CD4-positive, alpha-beta memory T cell (primary cell): Measurements from ENCODE around the gene ZBTB17. TPM values are rescaled to one million over a fixed set of nuclear protein-coding genes. Genes with fewer than 3 reads are reported as not detected.

ENCODE experiments used
- CTCF ChIA-PET: fragments of 350-600 bp; sonication (Branson Sonifier 250); formaldehyde crosslinking; loops from one replicate; lab custom pipeline; 2021; ENCODE audit warnings: inconsistent platforms; ENCODE audit not compliant: partially characterized antibody; lab: Charles Lee
- POLR2A ChIA-PET: fragments of 350-600 bp; sonication (Branson Sonifier 250); formaldehyde crosslinking; loops from one replicate; lab custom pipeline; 2021; ENCODE audit not compliant: partially characterized antibody; lab: Charles Lee
- DNase-seq, 5 donors: peaks; one replicate each; pipeline versions ENCODE4 v3.0.0 to v3.0.0-alpha.2; 2020 to 2022; ENCODE audit warnings: mixed read lengths in 1 of 5
- H3K27ac ChIP-seq: one replicate; pipeline ENCODE4 v1.7.0; 2013; ENCODE audit warnings: low read depth, low read length
- H3K27me3 ChIP-seq: 2 replicates; pipeline ENCODE4 v1.7.0; 2013; ENCODE audit warnings: mild to moderate bottlenecking, low read length, moderate library complexity; ENCODE audit not compliant: insufficient read depth
- H3K36me3 ChIP-seq: 2 replicates; pipeline ENCODE4 v1.7.0; 2013; ENCODE audit warnings: mild to moderate bottlenecking, low read length, moderate library complexity; ENCODE audit not compliant: insufficient read depth
- H3K4me1 ChIP-seq: 2 replicates; pipeline ENCODE4 v1.7.0; 2013; ENCODE audit warnings: mild to moderate bottlenecking, low read length, moderate library complexity; ENCODE audit not compliant: insufficient read depth
- H3K4me3 ChIP-seq, 2 donors: one replicate each; pipeline ENCODE4 v1.7.0; 2013; ENCODE audit warnings: low read length in 2 of 2, mild to moderate bottlenecking in 1 of 2
- H3K9me3 ChIP-seq, 2 donors: one replicate each; pipeline ENCODE4 v1.7.0; 2013; ENCODE audit warnings: low read length in 2 of 2, control low read depth in 1 of 2; ENCODE audit not compliant: control insufficient read depth in 1 of 2
- H3K27ac Mint-ChIP-seq, 7 donors: one replicate each; pipeline ENCODE4 v1.8.0; 2020 to 2021; ENCODE audit warnings: mixed read lengths in 7 of 7, mild to moderate bottlenecking in 6 of 7, inconsistent platforms in 3 of 7, moderate library complexity in 3 of 7
- H3K27me3 Mint-ChIP-seq, 2 donors: one replicate each; pipeline ENCODE4 v1.8.0; 2020 to 2021; ENCODE audit warnings: mixed read lengths in 2 of 2
- H3K36me3 Mint-ChIP-seq, 2 donors: one replicate each; pipeline ENCODE4 v1.8.0; 2020 to 2021; ENCODE audit warnings: mixed read lengths in 2 of 2, inconsistent platforms in 1 of 2, mild to moderate bottlenecking in 1 of 2
- H3K4me1 Mint-ChIP-seq, 4 donors: one replicate each; pipeline ENCODE4 v1.8.0; 2020 to 2021; ENCODE audit warnings: mixed read lengths in 4 of 4, mild to moderate bottlenecking in 1 of 4
- H3K4me3 Mint-ChIP-seq, 8 donors: one replicate each; pipeline ENCODE4 v1.8.0; 2020 to 2021; ENCODE audit warnings: mixed read lengths in 8 of 8, mild to moderate bottlenecking in 7 of 8, moderate library complexity in 6 of 8, inconsistent platforms in 3 of 8
- H3K9me3 Mint-ChIP-seq, 8 donors: one replicate each; pipeline ENCODE4 v1.8.0; 2020 to 2021; ENCODE audit warnings: mixed read lengths in 8 of 8, mild to moderate bottlenecking in 5 of 8, inconsistent platforms in 3 of 8, moderate library complexity in 1 of 8
- intact Hi-C: fragments of 100-400 bp; cut with micrococcal nuclease; formaldehyde crosslinking; loops from one replicate; pipeline ENCODE4 v1.15.1; 2023
- polyA plus RNA-seq, 2 donors: library from polyadenylated mRNA; unstranded; fragments of 300-500 nt; fragmentation: Illumina TruSeq; gene quantifications; one replicate each; pipeline ENCODE4 v1.2.3, GENCODE V29; 2021
- total RNA-seq, 2 experiments: library from RNA; stranded (reverse); gene quantifications; one replicate each; pipeline ENCODE4 v1.2.3, GENCODE V29; 2021

ZBTB17 gene
- total and polyA plus RNA-seq, 4 experiments from 2014 or later: 5.2 to 61.0 (median 38.4) TPM

DNA sequence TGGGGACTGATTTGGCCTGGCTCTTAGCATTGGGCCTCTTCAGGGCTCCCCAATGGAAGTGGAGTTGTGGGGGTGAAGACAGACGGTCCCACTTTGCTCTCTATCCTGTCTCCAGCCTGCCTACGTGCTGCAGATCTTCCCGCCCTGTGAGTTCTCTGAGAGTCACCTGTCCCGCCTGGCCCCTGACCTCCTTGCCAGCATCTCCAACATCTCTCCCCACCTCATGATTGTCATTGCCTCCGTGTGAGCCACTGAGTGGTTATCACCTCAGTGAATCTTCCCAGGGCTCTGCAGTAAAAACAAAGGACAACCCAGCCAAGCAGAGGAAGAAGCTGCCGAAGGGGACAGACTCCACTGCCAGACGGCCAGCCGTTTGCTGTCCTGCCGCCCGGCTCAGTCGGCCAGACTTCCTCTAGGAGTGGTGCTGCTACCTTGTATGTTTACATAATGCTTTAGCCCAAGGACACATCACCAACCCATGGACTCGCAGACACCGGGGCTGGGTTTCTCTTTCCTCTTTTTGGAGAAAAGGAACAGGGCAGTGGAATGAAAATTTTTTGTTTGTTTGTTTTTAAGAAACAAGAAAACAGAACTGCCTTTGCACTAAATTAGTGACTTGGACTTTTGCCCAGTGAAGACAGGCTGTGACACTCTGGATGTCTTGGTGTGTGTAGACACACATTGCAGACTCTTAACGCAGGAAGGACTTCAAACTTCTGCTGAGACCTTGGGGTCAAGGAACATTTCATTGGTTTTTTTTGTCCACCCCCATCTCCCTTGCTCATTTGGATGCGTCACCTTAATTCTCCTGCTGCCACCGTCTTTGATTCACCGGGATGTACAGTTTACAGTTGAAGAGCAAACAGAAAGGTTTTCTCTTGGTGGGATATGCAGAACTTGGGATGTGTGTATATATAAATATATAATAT is 36.5 kb downstream of the ZBTB17 start:
- Mint-ChIP-seq H3K4me3 (no peak overlapping the region), H3K27me3 (no peaks in the 10 kb centered on the region), H3K4me1 (no peaks in the 10 kb centered on the region), H3K9me3 (peaks cover 0 to 2% (median 0%) of the 10 kb centered on the region in 8 donors), H3K36me3 (peaks cover 30 to 65% of the 10 kb centered on the region in 2 donors), H3K27ac (peak overlapping the region in 6 of 7 donors; percentile 46 to 79 (median 66))
- Histone ChIP-seq H3K27ac (no peak overlapping the region), H3K27me3 (no peaks in the 10 kb centered on the region), H3K36me3 (peaks cover 68% of the 10 kb centered on the region), H3K9me3 (no peaks in the 10 kb centered on the region), H3K4me1 (no peaks in the 10 kb centered on the region), H3K4me3 (no peak overlapping the region)
- intact Hi-C loops: no loop called here
- DNase-seq: no peak
- ChIA-PET CTCF (no interaction called here), POLR2A (no interaction called here)

DNA sequence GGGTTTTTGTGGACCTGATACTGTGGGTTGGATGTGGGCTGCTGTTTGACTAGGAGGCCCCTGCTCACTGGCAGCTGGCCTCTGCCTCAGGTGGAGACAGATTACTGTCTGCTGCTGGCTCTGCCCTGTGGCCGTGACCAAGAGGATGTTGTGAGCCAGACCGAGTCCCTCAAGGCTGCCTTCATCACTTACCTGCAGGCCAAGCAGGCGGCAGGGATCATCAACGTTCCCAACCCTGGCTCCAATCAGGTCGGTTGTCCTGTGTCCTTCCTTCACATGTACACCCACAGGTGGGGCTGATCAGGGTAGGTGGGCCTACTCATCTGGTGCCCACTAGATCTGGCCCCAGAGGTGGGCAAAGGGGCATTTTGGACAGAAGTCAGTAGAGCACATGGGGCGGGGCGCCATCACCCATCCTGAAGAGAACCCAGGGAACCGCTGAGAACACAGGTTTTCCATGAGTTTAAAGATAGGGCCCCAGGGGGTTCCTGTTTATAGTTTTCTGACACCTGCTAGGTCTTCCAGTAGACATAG is 37.2 kb downstream of the ZBTB17 start:
- CTCF ChIA-PET: interaction anchor here (0.7 kb wide), 1 partner anchor 123 kb away, joined by 3 read pairs; no protein-coding TSS in a partner anchor
- DNase-seq: no peak
- POLR2A ChIA-PET: interaction anchor here (1.1 kb wide), 1 partner anchor 102 kb away, joined by 3 read pairs; no protein-coding TSS in a partner anchor
- Mint-ChIP-seq H3K4me3 (no peak overlapping the region), H3K4me1 (no peaks in the 10 kb centered on the region), H3K27me3 (no peaks in the 10 kb centered on the region), H3K27ac (peak overlapping the region in 4 of 7 donors; percentile 29 to 77 (median 50)), H3K9me3 (peaks cover 0 to 2% (median 0%) of the 10 kb centered on the region in 8 donors), H3K36me3 (peaks cover 35 to 72% of the 10 kb centered on the region in 2 donors)
- Histone ChIP-seq H3K27me3 (no peaks in the 10 kb centered on the region), H3K4me3 (no peak overlapping the region), H3K27ac (no peak overlapping the region), H3K4me1 (no peaks in the 10 kb centered on the region), H3K36me3 (peaks cover 67% of the 10 kb centered on the region), H3K9me3 (no peaks in the 10 kb centered on the region)
- intact Hi-C loops: no loop called here

DNA sequence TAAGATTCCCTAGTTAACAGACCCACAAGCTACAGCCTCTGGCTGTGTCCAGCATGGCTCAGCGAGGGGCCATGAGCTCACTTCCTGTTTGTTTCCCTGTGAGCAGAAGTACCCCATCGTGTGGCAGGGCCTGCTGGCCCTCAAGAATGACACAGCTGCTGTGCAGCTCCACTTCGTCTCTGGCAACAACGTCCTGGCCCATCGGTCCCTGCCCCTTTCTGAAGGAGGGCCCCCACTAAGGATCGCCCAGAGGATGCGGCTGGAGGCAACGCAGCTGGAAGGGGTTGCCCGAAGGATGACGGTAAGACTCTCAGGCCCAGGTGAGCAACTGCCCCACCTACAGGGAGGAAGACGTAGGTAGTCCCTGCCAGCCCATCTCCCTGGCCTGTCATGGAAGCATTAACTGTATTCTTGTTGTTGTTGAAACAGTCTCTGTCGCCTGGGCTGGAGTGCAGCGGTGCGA is 38.2 kb downstream of the ZBTB17 start:
- Histone ChIP-seq H3K4me3 (no peak overlapping the region), H3K27me3 (no peaks in the 10 kb centered on the region), H3K36me3 (peaks cover 65% of the 10 kb centered on the region), H3K4me1 (no peaks in the 10 kb centered on the region), H3K9me3 (no peaks in the 10 kb centered on the region), H3K27ac (no peak overlapping the region)
- H3K9me3 Mint-ChIP-seq: peaks cover 0 to 2% (median 0%) of the 10 kb centered on the region in 8 donors
- ChIA-PET CTCF (interaction anchor here (1.1 kb wide), 1 partner anchor 104 kb away, joined by 4 read pairs; no protein-coding TSS in a partner anchor), POLR2A (interaction anchor here (1.1 kb wide), 1 partner anchor 101 kb away, joined by 3 read pairs; no protein-coding TSS in a partner anchor)
- intact Hi-C loops: no loop called here
- peaks cover 43 to 79% of the 10 kb centered on the region in 2 donors for H3K36me3 Mint-ChIP-seq
- DNase-seq: no peak
- no peaks in the 10 kb centered on the region for H3K27me3 Mint-ChIP-seq
- peak overlapping the region in 5 of 7 donors; percentile 14 to 83 (median 56) for H3K27ac Mint-ChIP-seq
- no peaks in the 10 kb centered on the region for H3K4me1 Mint-ChIP-seq
- no peak overlapping the region for H3K4me3 Mint-ChIP-seq

DNA sequence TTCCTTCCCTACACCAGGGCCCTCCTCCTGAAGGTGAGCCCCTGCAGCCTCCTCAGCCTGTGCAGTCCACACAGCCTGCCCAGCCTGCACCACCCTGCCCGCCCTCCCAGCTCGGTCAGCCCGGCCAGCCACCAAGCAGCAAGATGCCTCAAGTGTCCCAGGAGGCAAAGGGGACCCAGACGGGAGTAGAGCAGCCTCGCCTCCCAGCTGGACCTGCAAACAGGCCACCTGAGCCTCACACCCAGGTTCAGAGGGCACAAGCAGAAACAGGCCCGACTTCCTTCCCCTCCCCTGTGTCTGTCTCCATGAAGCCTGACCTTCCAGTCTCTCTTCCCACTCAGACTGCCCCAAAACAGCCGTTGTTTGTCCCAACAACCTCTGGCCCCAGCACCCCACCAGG is 38.8 kb downstream of the ZBTB17 start:
- DNase-seq: no peak
- Mint-ChIP-seq H3K4me1 (no peaks in the 10 kb centered on the region), H3K9me3 (peaks cover 0 to 2% (median 0%) of the 10 kb centered on the region in 8 donors), H3K36me3 (peaks cover 49 to 79% of the 10 kb centered on the region in 2 donors), H3K27ac (peak overlapping the region in 5 of 7 donors; percentile 46 to 83 (median 56)), H3K27me3 (no peaks in the 10 kb centered on the region), H3K4me3 (no peak overlapping the region)
- no peaks in the 10 kb centered on the region for H3K27me3 ChIP-seq
- intact Hi-C loops: no loop called here
- CTCF ChIA-PET: interaction anchor here (1.1 to 1.4 kb wide), 3 partner anchors 17 to 122 kb away, joined by 3 to 5 read pairs (median 4); no protein-coding TSS in a partner anchor
- no peak overlapping the region for H3K4me3 ChIP-seq
- POLR2A ChIA-PET: no interaction called here
- no peak overlapping the region for H3K27ac ChIP-seq
- peaks cover 64% of the 10 kb centered on the region for H3K36me3 ChIP-seq
- no peaks in the 10 kb centered on the region for H3K4me1 ChIP-seq
- no peaks in the 10 kb centered on the region for H3K9me3 ChIP-seq

DNA sequence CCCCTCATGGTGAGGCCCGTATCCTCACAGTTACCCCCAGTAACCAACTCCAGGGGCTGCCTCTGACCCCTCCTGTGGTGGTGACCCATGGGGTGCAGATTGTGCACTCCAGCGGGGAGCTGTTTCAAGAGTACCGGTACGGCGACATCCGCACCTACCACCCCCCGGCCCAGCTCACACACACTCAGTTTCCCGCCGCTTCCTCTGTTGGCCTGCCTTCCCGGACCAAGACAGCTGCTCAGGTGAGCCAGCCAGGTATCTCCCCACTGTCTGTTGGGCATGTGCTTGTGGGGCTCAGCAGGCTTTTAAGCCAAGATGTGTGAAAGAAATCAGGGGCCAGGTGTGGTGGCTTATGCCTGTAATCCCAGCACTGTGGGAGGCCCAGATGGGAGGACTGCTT is 39.9 kb downstream of the ZBTB17 start:
- intact Hi-C loops: no loop called here
- Mint-ChIP-seq H3K36me3 (peaks cover 58 to 81% of the 10 kb centered on the region in 2 donors), H3K4me1 (no peaks in the 10 kb centered on the region), H3K27ac (peak overlapping the region in 2 of 7 donors; percentile 42 to 85), H3K27me3 (no peaks in the 10 kb centered on the region), H3K4me3 (no peak overlapping the region), H3K9me3 (peaks cover 0 to 2% (median 0%) of the 10 kb centered on the region in 8 donors)
- ChIA-PET CTCF (interaction anchor here (1.2 to 1.4 kb wide), 2 partner anchors 18 to 121 kb away, joined by 3 to 5 read pairs; no protein-coding TSS in a partner anchor), POLR2A (no interaction called here)
- H3K4me1 ChIP-seq: no peaks in the 10 kb centered on the region
- peaks cover 73% of the 10 kb centered on the region for H3K36me3 ChIP-seq
- H3K4me3 ChIP-seq: no peak overlapping the region
- no peak for DNase-seq
- no peaks in the 10 kb centered on the region for H3K27me3 ChIP-seq
- H3K27ac ChIP-seq: no peak overlapping the region
- no peaks in the 10 kb centered on the region for H3K9me3 ChIP-seq

DNA sequence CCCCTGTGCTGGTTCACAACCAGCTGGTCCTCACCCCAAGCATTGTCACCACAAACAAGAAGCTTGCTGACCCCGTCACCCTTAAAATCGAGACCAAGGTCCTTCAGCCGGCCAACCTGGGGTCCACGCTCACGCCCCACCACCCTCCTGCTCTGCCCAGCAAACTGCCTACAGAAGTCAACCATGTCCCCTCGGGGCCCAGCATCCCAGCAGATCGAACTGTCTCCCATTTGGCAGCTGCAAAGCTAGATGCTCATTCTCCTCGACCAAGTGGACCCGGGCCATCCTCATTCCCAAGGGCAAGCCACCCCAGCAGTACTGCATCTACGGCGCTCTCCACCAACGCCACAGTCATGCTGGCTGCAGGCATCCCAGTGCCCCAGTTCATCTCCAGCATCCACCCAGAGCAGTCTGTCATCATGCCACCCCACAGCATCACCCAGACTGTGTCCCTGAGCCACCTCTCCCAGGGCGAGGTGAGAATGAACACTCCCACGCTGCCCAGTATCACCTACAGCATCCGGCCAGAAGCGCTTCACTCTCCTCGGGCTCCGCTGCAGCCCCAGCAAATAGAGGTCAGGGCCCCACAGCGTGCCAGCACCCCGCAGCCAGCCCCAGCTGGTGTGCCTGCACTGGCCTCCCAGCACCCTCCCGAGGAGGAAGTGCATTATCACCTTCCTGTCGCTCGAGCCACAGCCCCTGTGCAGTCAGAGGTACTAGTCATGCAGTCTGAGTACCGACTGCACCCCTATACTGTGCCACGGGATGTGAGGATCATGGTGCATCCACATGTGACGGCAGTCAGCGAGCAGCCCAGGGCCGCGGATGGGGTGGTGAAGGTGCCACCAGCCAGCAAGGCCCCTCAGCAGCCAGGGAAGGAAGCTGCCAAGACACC is 40.6 kb downstream of the ZBTB17 start:
- ChIA-PET POLR2A (no interaction called here), CTCF (interaction anchor here (0.6 kb wide), 1 partner anchor 448 kb away, joined by 3 read pairs; no protein-coding TSS in a partner anchor)
- no peak overlapping the region for H3K27ac ChIP-seq

More for the DNA sequence above, 40.6 kb downstream of the ZBTB17 start:
- intact Hi-C loops: no loop called here
- Histone ChIP-seq H3K4me3 (no peak overlapping the region), H3K27me3 (no peaks in the 10 kb centered on the region), H3K9me3 (no peaks in the 10 kb centered on the region), H3K4me1 (no peaks in the 10 kb centered on the region), H3K36me3 (peaks cover 73% of the 10 kb centered on the region)
- Mint-ChIP-seq H3K9me3 (peaks cover 0 to 2% (median 0%) of the 10 kb centered on the region in 8 donors), H3K27ac (peak overlapping the region in 3 of 7 donors; percentile 32 to 75 (median 63)), H3K4me1 (no peaks in the 10 kb centered on the region), H3K36me3 (peaks cover 62 to 85% of the 10 kb centered on the region in 2 donors), H3K27me3 (no peaks in the 10 kb centered on the region), H3K4me3 (no peak overlapping the region)
- DNase-seq: no peak
